Caki2 (cell line): ENCODE results near the gene FAM131A. TPM values are rescaled to one million over a fixed set of nuclear protein-coding genes. Genes with fewer than 3 reads are reported as not detected.

Experiments used
- DNase-seq: peaks from one replicate; pipeline ENCODE4 v3.0.0-alpha.2; 2015; ENCODE audit warnings: low read depth
- in situ Hi-C: cut with HindIII; loops from 2 replicates; pipeline ENCODE4 v1.10.0; 2016; ENCODE audit warnings: low sequenced_read_pairs, low pct_unique_long_range_greater_than_20kb, mixed read lengths
- total RNA-seq: library from RNA; depleted of rRNA; stranded (reverse); fragments of >200 nt; shearing (Covaris generic); gene quantifications from 2 replicates; pipeline ENCODE4 v1.2.3, GENCODE V29; 2014; ENCODE audit warnings: low replicate concordance

FAM131A gene
- total RNA-seq, 1 experiment from 2014 or later, result 33.4 TPM

DNA sequence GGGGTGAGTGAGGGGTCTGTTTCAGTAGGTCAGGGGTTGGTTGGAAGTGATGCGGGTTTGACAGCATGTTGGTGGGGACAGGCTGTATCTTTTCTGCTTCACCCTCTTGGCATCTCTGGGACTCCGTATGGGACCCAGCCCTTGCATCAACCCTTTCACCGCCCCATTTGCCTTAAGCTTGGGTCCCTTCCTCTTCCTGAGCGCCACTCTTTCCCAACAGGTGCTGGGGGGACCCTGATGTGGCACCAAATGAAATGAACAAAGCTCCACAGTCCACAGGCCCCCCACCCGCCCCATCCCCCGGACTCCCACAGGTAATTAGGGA is 21.9 kb upstream of the FAM131A start:
- in situ Hi-C loops, result no loop called here
- DNase-seq, result no peak

DNA sequence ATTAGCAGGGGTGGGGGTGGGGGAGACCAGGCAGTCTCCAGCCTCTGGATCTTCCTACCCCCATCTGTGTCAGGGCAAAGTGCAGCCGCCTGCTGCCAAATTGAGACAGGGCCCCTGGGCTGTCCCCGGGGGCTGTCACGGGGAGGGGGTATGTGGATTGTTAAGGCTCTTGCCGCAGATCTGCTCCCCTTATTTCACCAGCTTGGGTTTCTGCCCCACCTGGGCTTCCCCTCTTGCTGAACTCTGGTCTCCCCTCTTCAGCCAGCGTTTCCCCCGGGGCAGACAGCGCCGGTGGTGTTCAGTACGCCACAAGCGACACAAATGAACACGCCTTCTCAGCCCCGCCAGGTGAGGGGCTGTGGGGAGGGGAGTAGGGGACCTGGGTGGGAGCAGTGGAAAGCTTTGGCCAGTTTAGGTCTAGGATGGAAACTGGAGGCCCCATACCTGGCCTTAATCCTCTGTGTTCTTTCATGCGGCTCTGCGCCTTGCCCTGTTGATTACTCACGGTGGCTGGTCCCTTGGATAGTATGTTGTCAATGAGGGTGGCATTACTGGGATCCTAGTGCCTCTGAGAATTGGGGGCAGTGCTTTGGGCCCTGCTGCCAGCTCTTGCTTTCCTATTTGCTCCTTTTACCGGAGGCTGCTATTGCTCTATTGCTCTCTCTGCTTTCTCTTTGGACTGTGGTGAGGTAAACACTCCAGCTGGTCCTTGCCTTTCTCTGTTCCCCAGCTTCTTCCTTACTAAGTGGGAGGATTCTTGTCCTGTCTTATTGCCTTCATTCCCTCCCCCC is 21.3 kb upstream of the FAM131A start:
- no peak for DNase-seq
- in situ Hi-C loops, result no loop called here

GRCh38 chr3:184316792-184317191 is 20.6 kb upstream of the FAM131A start:
- no peak for DNase-seq
- in situ Hi-C loops, result no loop called here

GRCh38 chr3:184317201-184317600 is 20.2 kb upstream of the FAM131A start:
- DNase-seq, result no peak
- in situ Hi-C loops, result no loop called here

- in situ Hi-C loops, result no loop called here
- peak; percentile 70 for DNase-seq
Measured at GRCh38 chr3:184320104-184320445, 17.3 kb upstream of the FAM131A start.

- DNase-seq, result no peak
- in situ Hi-C loops, result no loop called here
Measured at GRCh38 chr3:184321666-184322065, 15.7 kb upstream of the FAM131A start.

DNA sequence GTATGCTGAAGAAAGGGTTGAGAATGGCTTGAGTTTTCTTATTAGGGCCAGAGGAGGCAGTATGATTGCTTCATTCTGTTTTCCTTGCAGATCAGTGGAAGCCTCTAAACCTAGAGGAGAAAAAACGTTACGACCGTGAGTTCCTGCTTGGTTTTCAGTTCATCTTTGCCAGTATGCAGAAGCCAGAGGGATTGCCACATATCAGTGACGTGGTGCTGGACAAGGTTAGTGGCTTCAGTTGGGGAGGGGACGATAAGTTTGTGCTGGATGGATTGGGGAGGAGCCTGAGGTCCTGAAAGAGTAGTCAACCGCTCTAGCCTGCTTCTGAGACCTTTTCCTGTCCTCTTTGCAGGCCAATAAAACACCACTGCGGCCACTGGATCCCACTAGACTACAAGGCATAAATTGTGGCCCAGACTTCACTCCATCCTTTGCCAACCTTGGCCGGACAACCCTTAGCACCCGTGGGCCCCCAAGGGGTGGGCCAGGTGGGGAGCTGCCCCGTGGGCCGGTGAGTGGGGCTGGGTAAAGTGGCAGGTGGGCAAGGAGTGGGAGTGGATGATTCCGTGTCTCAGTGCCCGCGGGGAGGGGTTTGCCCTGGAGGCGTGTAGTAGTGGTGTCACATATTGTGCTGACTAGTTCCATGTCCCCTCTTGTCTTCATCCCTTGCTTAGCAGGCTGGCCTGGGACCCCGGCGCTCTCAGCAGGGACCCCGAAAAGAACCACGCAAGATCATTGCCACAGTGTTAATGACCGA is 14.5 kb upstream of the FAM131A start:
- no peak for DNase-seq
- in situ Hi-C loops, result no loop called here

DNA sequence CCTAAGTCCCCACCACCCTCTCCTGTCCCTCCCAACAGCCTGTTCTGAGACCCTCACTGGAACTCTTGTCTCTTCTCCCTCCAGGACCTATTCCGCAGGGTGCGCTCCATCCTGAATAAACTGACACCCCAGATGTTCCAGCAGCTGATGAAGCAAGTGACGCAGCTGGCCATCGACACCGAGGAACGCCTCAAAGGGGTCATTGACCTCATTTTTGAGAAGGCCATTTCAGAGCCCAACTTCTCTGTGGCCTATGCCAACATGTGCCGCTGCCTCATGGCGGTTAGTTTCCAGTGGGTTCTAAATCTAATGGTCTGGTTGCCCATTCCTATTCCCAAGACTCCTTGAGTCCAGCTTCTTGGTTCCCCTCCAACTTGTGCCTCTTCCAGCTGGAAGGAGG is 13.7 kb upstream of the FAM131A start:
- DNase-seq, result no peak
- in situ Hi-C loops, result no loop called here

GRCh38 chr3:184325269-184325668 is 12.1 kb upstream of the FAM131A start:
- DNase-seq, result no peak
- in situ Hi-C loops, result no loop called here

- in situ Hi-C loops, result no loop called here
- no peak for DNase-seq
Measured at GRCh38 chr3:184325715-184326369, 11.6 kb upstream of the FAM131A start.

DNA sequence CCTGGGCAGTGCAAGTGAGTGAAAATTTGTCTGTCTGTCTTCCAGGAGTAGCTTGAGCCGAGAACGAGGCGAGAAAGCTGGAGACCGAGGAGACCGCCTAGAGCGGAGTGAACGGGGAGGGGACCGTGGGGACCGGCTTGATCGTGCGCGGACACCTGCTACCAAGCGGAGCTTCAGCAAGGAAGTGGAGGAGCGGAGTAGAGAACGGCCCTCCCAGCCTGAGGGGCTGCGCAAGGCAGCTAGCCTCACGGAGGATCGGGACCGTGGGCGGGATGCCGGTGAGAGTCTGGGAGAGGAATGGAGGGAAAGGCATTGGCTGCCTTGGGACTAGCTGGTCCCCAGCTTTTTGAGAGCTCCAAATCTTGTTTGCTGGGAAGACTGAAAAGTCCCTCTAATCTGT is 10.2 kb upstream of the FAM131A start:
- no peak for DNase-seq
- in situ Hi-C loops, result no loop called here

- in situ Hi-C loops, result no loop called here
Measured at GRCh38 chr3:184328516-184328915, 8.9 kb upstream of the FAM131A start.

GRCh38 chr3:184332370-184333090 is 4.9 kb upstream of the FAM131A start:
- in situ Hi-C loops, result no loop called here

More at GRCh38 chr3:184328516-184328915, 8.9 kb upstream of the FAM131A start:
- no peak for DNase-seq

GRCh38 chr3:184333190-184333589 is 4.2 kb upstream of the FAM131A start:
- in situ Hi-C loops, result no loop called here
- no peak for DNase-seq

More at GRCh38 chr3:184332370-184333090, 4.9 kb upstream of the FAM131A start:
- DNase-seq, result no peak

DNA sequence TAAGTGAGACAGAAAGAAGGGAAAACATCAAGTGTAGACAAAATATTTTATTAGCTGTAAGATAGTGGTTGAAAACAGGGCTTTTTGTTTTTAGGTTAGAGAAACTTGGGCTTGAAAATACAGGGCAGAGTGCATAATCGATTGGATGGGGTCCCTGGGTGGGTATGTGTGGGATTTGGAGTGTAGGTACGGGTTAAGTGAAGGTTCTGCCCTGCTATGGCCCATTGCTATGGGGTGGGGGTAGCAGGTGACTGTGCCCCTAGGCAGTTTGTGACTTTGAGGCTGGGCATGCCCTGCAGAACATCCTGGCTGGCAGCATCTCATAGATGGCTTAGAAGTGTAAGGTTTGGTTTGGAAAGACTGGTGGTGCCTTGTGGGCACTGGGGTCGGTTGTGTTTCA is 3.7 kb upstream of the FAM131A start:
- no peak for DNase-seq
- in situ Hi-C loops, result no loop called here

- in situ Hi-C loops, result no loop called here
- peak; percentile 45 for DNase-seq
Measured at GRCh38 chr3:184334470-184335158, 2.8 kb upstream of the FAM131A start.

DNA sequence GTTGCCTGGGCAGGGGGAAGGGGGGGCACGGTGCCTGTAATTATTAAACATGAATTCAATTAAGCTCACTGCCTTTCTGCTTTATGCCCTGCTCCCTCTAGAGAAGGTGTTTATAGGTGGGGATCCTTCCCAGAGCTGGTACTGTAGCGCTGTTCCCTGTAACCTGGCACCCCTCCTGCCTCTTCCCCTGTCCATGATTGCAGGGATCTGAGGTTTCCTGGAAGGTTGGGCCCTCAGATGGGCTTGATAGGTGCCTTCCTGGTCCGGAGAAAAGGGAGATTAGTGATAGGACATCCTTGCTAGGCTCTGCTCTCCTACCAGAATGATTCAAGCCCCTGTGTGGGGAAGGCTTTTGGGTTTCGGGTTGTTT is 2.1 kb upstream of the FAM131A start:
- in situ Hi-C loops, result no loop called here
- DNase-seq, result no peak
